HepG2 (cell line): ENCODE data around the gene SYNM. TPM values are rescaled to one million over a fixed set of nuclear protein-coding genes. Genes with fewer than 3 reads are reported as not detected.

Source experiments
- ATAC-seq: fragments of 200-7000 bp; cut with Tn5 transposase; 3 replicates; pipeline ENCODE4 v1.9.1; 2020; ENCODE audit warnings: mild to moderate bottlenecking, moderate library complexity
- BruUV-seq: library from RNA; stranded (reverse); fragments of 400-500 nt; replicated peaks from 2 replicates; lab custom pipeline; 2021; lab: Mats Ljungman, UMichigan
- CTCF ChIA-PET: fragments of 300-600 bp; formaldehyde crosslinking; extraction: SDS; loops from one replicate; lab custom pipeline; 2021; ENCODE audit warnings: low total read pairs, inconsistent platforms, low intra/inter-chr PET ratio; lab: Yijun Ruan, JAX
- POLR2A ChIA-PET: fragments of 350-600 bp; sonication (Branson Sonifier 250); formaldehyde crosslinking; loops from one replicate; lab custom pipeline; 2020; ENCODE audit warnings: antibody characterized with exemption, inconsistent platforms; lab: Yijun Ruan, JAX
- DNase-seq: peaks from one replicate; pipeline ENCODE4 v3.0.0-alpha.2; 2015; ENCODE audit warnings: low spot score
- FAIRE-seq: peaks from 3 replicates; lab custom pipeline; 2011; peaks lifted over from hg19 to GRCh38; lab: Jason Lieb, UNC
- H2AFZ ChIP-seq: one replicate; pipeline ENCODE4 v1.6.1; 2011; ENCODE audit warnings: low read length, inconsistent platforms
- H3K27ac ChIP-seq: fragments of 300-600 bp; 3 replicates; pipeline ENCODE4 v1.8.0; 2011; ENCODE audit warnings: mixed run types, mild to moderate bottlenecking, mixed read lengths, low read length, inconsistent platforms; ENCODE audit not compliant: insufficient read depth; ENCODE audit errors: extremely low read length
- H3K27me3 ChIP-seq, 2 experiments: fragments of 200-600 bp in 1 of 2; 2 replicates in 1 of 2; 3 replicates in 1 of 2; pipeline versions ENCODE4 v1.6.0 to v1.8.0; 2011; ENCODE audit warnings: low read length in 2 of 2, mild to moderate bottlenecking in 2 of 2, moderate library complexity in 2 of 2, inconsistent platforms in 1 of 2; ENCODE audit not compliant: insufficient read depth in 2 of 2, control insufficient read depth in 1 of 2
- H3K36me3 ChIP-seq, 2 experiments: fragments of 200-600 bp in 1 of 2; replicated peaks in 1 of 2; 2 replicates in 1 of 2; 3 replicates in 1 of 2; pipeline versions ENCODE4 v1.5.1 to v1.8.0; 2011; ENCODE audit warnings: low read length in 2 of 2, inconsistent platforms in 1 of 2; ENCODE audit not compliant: insufficient read depth in 2 of 2, control insufficient read depth in 1 of 2
- H3K4me1 ChIP-seq: 2 replicates; pipeline ENCODE4 v1.5.1; 2012; ENCODE audit warnings: low read length, inconsistent platforms; ENCODE audit not compliant: insufficient read depth
- H3K4me2 ChIP-seq: 2 replicates; pipeline ENCODE4 v1.6.0; 2011; ENCODE audit warnings: low read depth, low read length, inconsistent platforms
- H3K4me3 ChIP-seq, 3 experiments: fragments of 200-600 bp in 1 of 3; sonication (generic), shearing (Covaris generic) in 1 of 3; replicated peaks in 1 of 3; 2 replicates each; pipeline ENCODE4 v1.5.1; 2011 to 2016; ENCODE audit warnings: low read length in 3 of 3, inconsistent platforms in 2 of 3, low read depth in 2 of 3, mild to moderate bottlenecking in 2 of 3, control low read depth in 1 of 3, mixed read lengths in 1 of 3; ENCODE audit not compliant: insufficient read depth in 1 of 3
- H3K79me2 ChIP-seq: one replicate; pipeline ENCODE4 v1.6.1; 2011; ENCODE audit warnings: low read length, inconsistent platforms; ENCODE audit not compliant: insufficient read depth
- H3K9ac ChIP-seq: 2 replicates; pipeline ENCODE4 v1.6.0; 2011; ENCODE audit warnings: mild to moderate bottlenecking, low read depth, low read length, inconsistent platforms; ENCODE audit not compliant: insufficient read depth
- H3K9me3 ChIP-seq: 2 replicates; pipeline ENCODE4 v1.5.1; 2012; ENCODE audit warnings: mild to moderate bottlenecking, low read length
- H4K20me1 ChIP-seq: 2 replicates; pipeline ENCODE4 v1.6.0; 2011; ENCODE audit warnings: inconsistent platforms, mild to moderate bottlenecking, low read length, moderate library complexity; ENCODE audit not compliant: insufficient read depth
- CEBPB ChIP-seq: IDR thresholded peaks from 2 replicates; pipeline ENCODE4 v1.6.1; 2011; ENCODE audit warnings: low read depth, low read length, improper control_type of control experiment, borderline replicate concordance
- EEA1 ChIP-seq: sonication (generic); formaldehyde crosslinking; IDR thresholded peaks from 2 replicates; pipeline ENCODE4 v1.5.1; 2020; ENCODE audit warnings: mild to moderate bottlenecking, missing genetic modification reagents, borderline replicate concordance
- SAP130 ChIP-seq: IDR thresholded peaks from 2 replicates; pipeline ENCODE4 v1.6.1; 2016; ENCODE audit warnings: low read depth
- SMAD1 ChIP-seq: sonication (generic); formaldehyde crosslinking; IDR thresholded peaks from 2 replicates; pipeline ENCODE4 v1.4.0; 2020; ENCODE audit warnings: missing genetic modification reagents, low read depth, mild to moderate bottlenecking, borderline replicate concordance
- TCF12 ChIP-seq, 2 experiments: fragments of 450-650 bp in 1 of 2; sonication (generic) in 1 of 2; formaldehyde crosslinking in 1 of 2; IDR thresholded peaks; 2 replicates each; pipeline versions ENCODE4 v1.6.1 to v1.8.0; 2017 to 2022; ENCODE audit warnings: antibody characterized with exemption in 1 of 2, mild to moderate bottlenecking in 1 of 2, missing genetic modification reagents in 1 of 2, moderate library complexity in 1 of 2
- YY1 ChIP-seq: IDR thresholded peaks from 2 replicates; pipeline ENCODE4 v1.6.1; 2011; ENCODE audit warnings: low read length, low read depth, moderate library complexity, mild to moderate bottlenecking; ENCODE audit not compliant: insufficient read depth, insufficient replicate concordance
- ZNF335 ChIP-seq: sonication (generic); formaldehyde crosslinking; IDR thresholded peaks from 2 replicates; pipeline ENCODE4 v1.4.0; 2020; ENCODE audit warnings: missing genetic modification reagents
- ZNF766 ChIP-seq: sonication (generic); formaldehyde crosslinking; IDR thresholded peaks from 2 replicates; pipeline ENCODE4 v1.5.0; 2020; ENCODE audit warnings: missing genetic modification reagents, borderline replicate concordance
- ZNF891 ChIP-seq: sonication (generic); formaldehyde crosslinking; IDR thresholded peaks from 2 replicates; pipeline ENCODE4 v1.5.0; 2020; ENCODE audit warnings: mild to moderate bottlenecking, missing genetic modification reagents
- WGBS: methylation state at CpG from one replicate; pipeline ENCODE4 v1.1.6; 2017; ENCODE audit warnings: low lambda C conversion rate; 5-methylcytosine and 5-hydroxymethylcytosine counted together
- in situ Hi-C: cut with HindIII; loops from 2 replicates; pipeline ENCODE4 v1.10.0; 2017; ENCODE audit warnings: low pct_unique_long_range_greater_than_20kb; ENCODE audit not compliant: extremely low pct_ligation_motif_present
- intact Hi-C: fragments of 100-400 bp; cut with micrococcal nuclease; formaldehyde crosslinking; loops from one replicate; pipeline ENCODE4 v1.10.0; 2022; ENCODE audit not compliant: unreplicated experiment
- polyA plus RNA-seq, 8 experiments: library from polyadenylated mRNA; depleted of rRNA in 3 of 8; stranded (reverse) in 7 of 8; unstranded in 1 of 8; fragments of >200 nt; fragmentation: Illumina TruSeq in 4 of 8; extraction: Trizol in 4 of 8; gene quantifications; 2 replicates each; pipeline versions ENCODE4 v1.2.1 to v1.2.3, GENCODE V29; 2011 to 2016; ENCODE audit warnings: low read depth in 4 of 8, missing spikeins in 1 of 8, mixed read lengths in 1 of 8; ENCODE audit not compliant: insufficient read depth in 1 of 8
- total RNA-seq, 5 experiments: library from RNA; depleted of rRNA; stranded (reverse); fragments of >200 nt; fragmentation: Illumina TruSeq; extraction: Trizol; gene quantifications; 2 replicates each; pipeline ENCODE4 v1.2.3, GENCODE V29; 2016; ENCODE audit warnings: low read depth in 1 of 5
- TF ChIP-seq, protein P1 (sequence below): sonication (generic); formaldehyde crosslinking; IDR thresholded peaks from 2 replicates; pipeline ENCODE4 v1.9.0; 2022; ENCODE audit warnings: low read depth, missing genetic modification reagents
- TF ChIP-seq, protein P2 (sequence below): sonication (generic); formaldehyde crosslinking; IDR thresholded peaks from 2 replicates; pipeline ENCODE4 v1.4.0; 2020; ENCODE audit warnings: missing genetic modification reagents, mild to moderate bottlenecking, borderline replicate concordance
- TF ChIP-seq, protein P3 (sequence below): IDR thresholded peaks from 2 replicates; pipeline ENCODE4 v1.6.1; 2016; ENCODE audit warnings: low read depth, missing genetic modification reagents, missing compliant biosample characterization

SYNM gene
- total and polyA plus RNA-seq, 2 of the 13 experiments (the other 11 are each of a cell fraction or from before 2014, with no cell fraction given), result 1.1 to 3.7 TPM

DNA sequence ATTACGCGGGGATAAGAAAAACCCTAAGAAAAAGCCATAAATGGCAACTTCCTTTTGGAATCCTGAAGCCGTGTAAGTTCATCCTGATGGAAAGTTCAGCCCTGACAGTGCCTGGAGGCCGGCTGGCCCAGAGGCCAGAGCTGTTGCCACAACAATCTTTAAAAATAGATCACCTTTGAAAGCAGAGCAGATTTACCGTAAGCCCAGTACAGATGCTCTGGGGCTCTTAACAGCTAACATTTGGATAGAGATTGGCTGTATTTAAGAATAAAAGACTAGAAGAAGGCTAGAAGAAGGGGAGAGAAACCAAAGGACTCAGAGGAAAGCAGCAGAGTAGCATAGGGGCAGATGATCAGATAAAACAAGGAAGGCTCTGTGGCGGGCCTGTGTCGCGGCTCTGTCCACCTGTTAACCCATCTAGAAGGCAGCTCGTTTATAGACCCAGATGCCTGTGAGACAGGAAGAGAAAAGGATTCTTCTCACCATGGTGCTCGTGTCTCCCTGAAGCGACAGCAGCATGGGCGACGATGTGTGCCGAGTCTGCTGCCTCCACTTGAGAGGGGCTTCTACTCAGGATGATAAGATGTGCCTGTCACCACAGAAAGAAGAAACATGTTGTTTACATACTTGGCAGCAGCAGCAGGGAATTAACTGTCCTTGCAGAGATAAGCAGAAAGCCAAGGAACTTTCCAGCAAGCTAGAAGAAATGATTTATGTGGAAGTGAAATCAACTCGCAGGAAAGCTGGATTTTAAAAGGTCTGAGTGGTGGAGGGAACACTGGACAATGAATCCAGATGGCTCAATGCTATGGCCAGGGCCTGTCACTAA lies 69.9 kb downstream of the SYNM start:
- Histone ChIP-seq H3K79me2 (no peaks in the 10 kb centered on the region), H3K4me2 (no peak overlapping the region), H3K9ac (no peak overlapping the region), H3K27ac (no peak overlapping the region), H3K9me3 (no peaks in the 10 kb centered on the region), H2AFZ (no peak overlapping the region), H4K20me1 (no peaks in the 10 kb centered on the region), H3K27me3 (no peaks in the 10 kb centered on the region), H3K36me3 (peaks cover 1 to 10% of the 10 kb centered on the region in 2 experiments; a peak in 1 of 5 replicates), H3K4me3 (no peak overlapping the region), H3K4me1 (peaks cover 10% of the 10 kb centered on the region)
- ATAC-seq (no peak), FAIRE-seq (no peak), DNase-seq (no peak)
- 90% methylated on average over 15 of the region's 15 CpGs for WGBS
- ChIA-PET POLR2A (no interaction called here), CTCF (no interaction called here)
- intact Hi-C loops, result no loop called here
- BruUV-seq, result no TSS peak
- in situ Hi-C loops, result no loop called here
- TF ChIP-seq YY1 (no peak), ZNF335 (CRISPR knock-in tag) (no peak), SMAD1 (no peak), CEBPB (no peak), ZNF891 (CRISPR knock-in tag) (no peak), TCF12 (IDR thresholded peaks at IDR 0.05) (no peak), TCF12 (CRISPR knock-in tag; IDR thresholded peaks at IDR 0.05) (no peak), SAP130 (CRISPR knock-in tag) (no peak), ZNF766 (CRISPR knock-in tag) (no peak), EEA1 (CRISPR knock-in tag) (no peak)
- TF ChIP-seq, protein P1, sequence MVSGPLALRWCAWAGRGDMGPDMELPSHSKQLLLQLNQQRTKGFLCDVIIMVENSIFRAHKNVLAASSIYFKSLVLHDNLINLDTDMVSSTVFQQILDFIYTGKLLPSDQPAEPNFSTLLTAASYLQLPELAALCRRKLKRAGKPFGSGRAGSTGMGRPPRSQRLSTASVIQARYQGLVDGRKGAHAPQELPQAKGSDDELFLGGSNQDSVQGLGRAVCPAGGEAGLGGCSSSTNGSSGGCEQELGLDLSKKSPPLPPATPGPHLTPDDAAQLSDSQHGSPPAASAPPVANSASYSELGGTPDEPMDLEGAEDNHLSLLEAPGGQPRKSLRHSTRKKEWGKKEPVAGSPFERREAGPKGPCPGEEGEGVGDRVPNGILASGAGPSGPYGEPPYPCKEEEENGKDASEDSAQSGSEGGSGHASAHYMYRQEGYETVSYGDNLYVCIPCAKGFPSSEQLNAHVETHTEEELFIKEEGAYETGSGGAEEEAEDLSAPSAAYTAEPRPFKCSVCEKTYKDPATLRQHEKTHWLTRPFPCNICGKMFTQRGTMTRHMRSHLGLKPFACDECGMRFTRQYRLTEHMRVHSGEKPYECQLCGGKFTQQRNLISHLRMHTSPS, result no peak
- TF ChIP-seq, protein P2, sequence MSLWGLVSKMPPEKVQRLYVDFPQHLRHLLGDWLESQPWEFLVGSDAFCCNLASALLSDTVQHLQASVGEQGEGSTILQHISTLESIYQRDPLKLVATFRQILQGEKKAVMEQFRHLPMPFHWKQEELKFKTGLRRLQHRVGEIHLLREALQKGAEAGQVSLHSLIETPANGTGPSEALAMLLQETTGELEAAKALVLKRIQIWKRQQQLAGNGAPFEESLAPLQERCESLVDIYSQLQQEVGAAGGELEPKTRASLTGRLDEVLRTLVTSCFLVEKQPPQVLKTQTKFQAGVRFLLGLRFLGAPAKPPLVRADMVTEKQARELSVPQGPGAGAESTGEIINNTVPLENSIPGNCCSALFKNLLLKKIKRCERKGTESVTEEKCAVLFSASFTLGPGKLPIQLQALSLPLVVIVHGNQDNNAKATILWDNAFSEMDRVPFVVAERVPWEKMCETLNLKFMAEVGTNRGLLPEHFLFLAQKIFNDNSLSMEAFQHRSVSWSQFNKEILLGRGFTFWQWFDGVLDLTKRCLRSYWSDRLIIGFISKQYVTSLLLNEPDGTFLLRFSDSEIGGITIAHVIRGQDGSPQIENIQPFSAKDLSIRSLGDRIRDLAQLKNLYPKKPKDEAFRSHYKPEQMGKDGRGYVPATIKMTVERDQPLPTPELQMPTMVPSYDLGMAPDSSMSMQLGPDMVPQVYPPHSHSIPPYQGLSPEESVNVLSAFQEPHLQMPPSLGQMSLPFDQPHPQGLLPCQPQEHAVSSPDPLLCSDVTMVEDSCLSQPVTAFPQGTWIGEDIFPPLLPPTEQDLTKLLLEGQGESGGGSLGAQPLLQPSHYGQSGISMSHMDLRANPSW, result no peak
- TF ChIP-seq, protein P3, sequence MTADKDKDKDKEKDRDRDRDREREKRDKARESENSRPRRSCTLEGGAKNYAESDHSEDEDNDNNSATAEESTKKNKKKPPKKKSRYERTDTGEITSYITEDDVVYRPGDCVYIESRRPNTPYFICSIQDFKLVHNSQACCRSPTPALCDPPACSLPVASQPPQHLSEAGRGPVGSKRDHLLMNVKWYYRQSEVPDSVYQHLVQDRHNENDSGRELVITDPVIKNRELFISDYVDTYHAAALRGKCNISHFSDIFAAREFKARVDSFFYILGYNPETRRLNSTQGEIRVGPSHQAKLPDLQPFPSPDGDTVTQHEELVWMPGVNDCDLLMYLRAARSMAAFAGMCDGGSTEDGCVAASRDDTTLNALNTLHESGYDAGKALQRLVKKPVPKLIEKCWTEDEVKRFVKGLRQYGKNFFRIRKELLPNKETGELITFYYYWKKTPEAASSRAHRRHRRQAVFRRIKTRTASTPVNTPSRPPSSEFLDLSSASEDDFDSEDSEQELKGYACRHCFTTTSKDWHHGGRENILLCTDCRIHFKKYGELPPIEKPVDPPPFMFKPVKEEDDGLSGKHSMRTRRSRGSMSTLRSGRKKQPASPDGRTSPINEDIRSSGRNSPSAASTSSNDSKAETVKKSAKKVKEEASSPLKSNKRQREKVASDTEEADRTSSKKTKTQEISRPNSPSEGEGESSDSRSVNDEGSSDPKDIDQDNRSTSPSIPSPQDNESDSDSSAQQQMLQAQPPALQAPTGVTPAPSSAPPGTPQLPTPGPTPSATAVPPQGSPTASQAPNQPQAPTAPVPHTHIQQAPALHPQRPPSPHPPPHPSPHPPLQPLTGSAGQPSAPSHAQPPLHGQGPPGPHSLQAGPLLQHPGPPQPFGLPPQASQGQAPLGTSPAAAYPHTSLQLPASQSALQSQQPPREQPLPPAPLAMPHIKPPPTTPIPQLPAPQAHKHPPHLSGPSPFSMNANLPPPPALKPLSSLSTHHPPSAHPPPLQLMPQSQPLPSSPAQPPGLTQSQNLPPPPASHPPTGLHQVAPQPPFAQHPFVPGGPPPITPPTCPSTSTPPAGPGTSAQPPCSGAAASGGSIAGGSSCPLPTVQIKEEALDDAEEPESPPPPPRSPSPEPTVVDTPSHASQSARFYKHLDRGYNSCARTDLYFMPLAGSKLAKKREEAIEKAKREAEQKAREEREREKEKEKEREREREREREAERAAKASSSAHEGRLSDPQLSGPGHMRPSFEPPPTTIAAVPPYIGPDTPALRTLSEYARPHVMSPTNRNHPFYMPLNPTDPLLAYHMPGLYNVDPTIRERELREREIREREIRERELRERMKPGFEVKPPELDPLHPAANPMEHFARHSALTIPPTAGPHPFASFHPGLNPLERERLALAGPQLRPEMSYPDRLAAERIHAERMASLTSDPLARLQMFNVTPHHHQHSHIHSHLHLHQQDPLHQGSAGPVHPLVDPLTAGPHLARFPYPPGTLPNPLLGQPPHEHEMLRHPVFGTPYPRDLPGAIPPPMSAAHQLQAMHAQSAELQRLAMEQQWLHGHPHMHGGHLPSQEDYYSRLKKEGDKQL, result no peak
